Testis (tissue), 3 donors: Measurements from ENCODE around the gene KIAA0586. TPM values are rescaled to one million over a fixed set of nuclear protein-coding genes. Genes with fewer than 3 reads are reported as not detected.

Experiments
- DNase-seq: peaks from one replicate; pipeline ENCODE4 v3.0.0-alpha.2; 2019
- H3K27ac ChIP-seq, 2 donors: fragments of 200-600 bp; sonication (generic); one replicate each; pipeline ENCODE4 v1.5.1; 2019
- H3K27me3 ChIP-seq: fragments of 200-600 bp; sonication (generic); one replicate; pipeline ENCODE4 v1.5.1; 2019
- H3K36me3 ChIP-seq: fragments of 200-600 bp; sonication (generic); one replicate; pipeline ENCODE4 v1.5.1; 2017; ENCODE audit warnings: low read depth; ENCODE audit errors: missing control alignments
- H3K4me1 ChIP-seq: fragments of 200-600 bp; sonication (generic); one replicate; pipeline ENCODE4 v1.5.1; 2019
- H3K4me3 ChIP-seq, 2 donors: fragments of 200-600 bp; sonication (generic); one replicate each; pipeline ENCODE4 v1.5.1; 2017 to 2019
- H3K9me3 ChIP-seq: fragments of 200-600 bp; sonication (generic); one replicate; pipeline ENCODE4 v1.5.1; 2017
- CTCF ChIP-seq, 3 experiments: fragments of 450-650 bp in 2 of 3; fragments of 200-600 bp in 1 of 3; sonication (generic) in 1 of 3; IDR thresholded peaks; one replicate each; pipeline ENCODE4 v1.5.1; 2016 to 2019; ENCODE audit warnings: antibody characterized with exemption in 3 of 3, mild to moderate bottlenecking in 2 of 3, moderate library complexity in 1 of 3
- POLR2A ChIP-seq: fragments of 450-650 bp; IDR thresholded peaks from one replicate; pipeline ENCODE4 v1.6.1; 2017; ENCODE audit warnings: antibody characterized with exemption, mild to moderate bottlenecking, moderate library complexity
- WGBS, 2 donors: methylation state at CpG; one replicate each; pipeline ENCODE4 v1.1.5; 2018; 5-methylcytosine and 5-hydroxymethylcytosine counted together
- intact Hi-C: fragments of 100-400 bp; cut with DNase I; formaldehyde crosslinking; loops from one replicate; pipeline ENCODE4 v1.15.1; 2023; ENCODE audit warnings: low total_unique reads
- polyA plus RNA-seq: library from polyadenylated mRNA; stranded (reverse); fragments of 350-450 nt; fragmentation: Illumina TruSeq; extraction: RNeasy Lipid Tissue Mini Kit (QIAGEN cat#74804); gene quantifications from one replicate; pipeline ENCODE4 v1.2.3, GENCODE V29; 2014; ENCODE audit warnings: low read depth, low replicate concordance; ENCODE audit not compliant: insufficient read depth
- total RNA-seq, 2 donors: library from RNA; depleted of rRNA; stranded (reverse); fragments of >200 nt; gene quantifications; one replicate each; pipeline ENCODE4 v1.2.3, GENCODE V29; 2016

KIAA0586 gene
- total and polyA plus RNA-seq, 3 donors from 2014 or later: 38.7 to 62.0 (median 46.2) TPM

GRCh38 chr14:58484176-58484575, 56.7 kb downstream of the KIAA0586 start:
- H3K27ac ChIP-seq: no peak overlapping the region
- 61 to 69% methylated on average over 1 of the region's 1 CpG for WGBS, 2 donors
- H3K36me3 ChIP-seq: no peaks in the 10 kb centered on the region
- DNase-seq: no peak
- TF ChIP-seq POLR2A (no peak), CTCF (IDR thresholded peaks at IDR 0.05) (no peak)
- H3K4me1 ChIP-seq: no peaks in the 10 kb centered on the region
- H3K9me3 ChIP-seq: no peaks in the 10 kb centered on the region
- intact Hi-C loops: no loop called here
- no peak overlapping the region for H3K4me3 ChIP-seq
- H3K27me3 ChIP-seq: no peaks in the 10 kb centered on the region

- intact Hi-C loops: no loop called here
- no peak for DNase-seq
- Histone ChIP-seq H3K4me3 (no peak overlapping the region), H3K4me1 (no peaks in the 10 kb centered on the region), H3K36me3 (no peaks in the 10 kb centered on the region), H3K9me3 (no peaks in the 10 kb centered on the region), H3K27me3 (no peaks in the 10 kb centered on the region), H3K27ac (no peak overlapping the region)
- 76 to 87% methylated on average over 1 of the region's 1 CpG for WGBS, 2 donors
- no peak for TF ChIP-seq POLR2A
- TF ChIP-seq CTCF (IDR thresholded peaks at IDR 0.05): no peak
Measured at GRCh38 chr14:58488550-58488949, 61.0 kb downstream of the KIAA0586 start.

DNA sequence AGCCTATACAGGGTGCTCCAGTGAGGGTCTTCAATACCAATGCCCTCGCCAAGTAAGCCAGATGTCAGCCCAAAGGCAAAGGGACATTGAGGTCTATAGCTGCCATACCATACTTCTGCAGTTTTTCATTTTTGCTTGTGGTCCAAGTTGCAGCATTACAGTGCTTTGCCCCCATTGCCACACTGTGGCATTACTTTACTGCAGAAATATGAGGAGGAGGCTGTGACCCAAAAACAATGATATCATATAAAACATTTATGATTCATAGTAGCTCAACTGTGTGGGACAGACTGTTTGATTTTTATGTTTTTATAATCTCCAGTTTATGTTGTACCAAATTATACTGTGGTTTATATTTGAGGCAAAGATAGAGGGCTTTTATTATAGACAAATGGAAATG, 64.1 kb downstream of the KIAA0586 start:
- H3K9me3 ChIP-seq: no peaks in the 10 kb centered on the region
- no peak overlapping the region for H3K27ac ChIP-seq
- TF ChIP-seq CTCF (IDR thresholded peaks at IDR 0.05) (no peak), POLR2A (no peak)
- 90 to 100% methylated on average over 1 of the region's 1 CpG for WGBS, 2 donors
- intact Hi-C loops: no loop called here
- H3K4me1 ChIP-seq: no peaks in the 10 kb centered on the region
- H3K36me3 ChIP-seq: no peaks in the 10 kb centered on the region
- H3K27me3 ChIP-seq: no peaks in the 10 kb centered on the region
- DNase-seq: no peak
- H3K4me3 ChIP-seq: no peak overlapping the region

DNA sequence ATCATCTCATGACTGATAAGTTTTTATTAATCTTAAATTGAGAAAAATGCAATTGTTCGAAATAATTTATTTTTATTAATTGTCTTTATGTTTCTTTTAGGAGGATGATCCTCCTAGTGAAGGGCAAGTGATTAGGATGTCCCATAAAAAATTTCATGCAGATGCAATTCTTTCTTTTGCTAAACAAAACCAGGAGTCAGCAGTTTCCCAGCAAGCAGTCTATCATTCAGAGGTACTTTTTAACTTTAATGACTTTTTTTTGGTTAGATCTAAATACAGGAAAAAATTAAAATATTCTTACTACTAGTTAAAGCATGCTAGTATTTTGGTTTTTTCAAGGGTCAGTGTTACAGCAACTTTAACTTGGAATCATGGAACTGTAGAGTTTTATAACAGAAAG, 64.5 kb downstream of the KIAA0586 start:
- Histone ChIP-seq H3K4me1 (no peaks in the 10 kb centered on the region), H3K27ac (no peak overlapping the region), H3K9me3 (no peaks in the 10 kb centered on the region), H3K27me3 (no peaks in the 10 kb centered on the region), H3K4me3 (no peak overlapping the region), H3K36me3 (no peaks in the 10 kb centered on the region)
- intact Hi-C loops: no loop called here
- TF ChIP-seq POLR2A: no peak
- no peak for TF ChIP-seq CTCF (IDR thresholded peaks at IDR 0.05)
- 82 to 89% methylated on average over 1 of the region's 1 CpG for WGBS, 2 donors
- no peak for DNase-seq

DNA sequence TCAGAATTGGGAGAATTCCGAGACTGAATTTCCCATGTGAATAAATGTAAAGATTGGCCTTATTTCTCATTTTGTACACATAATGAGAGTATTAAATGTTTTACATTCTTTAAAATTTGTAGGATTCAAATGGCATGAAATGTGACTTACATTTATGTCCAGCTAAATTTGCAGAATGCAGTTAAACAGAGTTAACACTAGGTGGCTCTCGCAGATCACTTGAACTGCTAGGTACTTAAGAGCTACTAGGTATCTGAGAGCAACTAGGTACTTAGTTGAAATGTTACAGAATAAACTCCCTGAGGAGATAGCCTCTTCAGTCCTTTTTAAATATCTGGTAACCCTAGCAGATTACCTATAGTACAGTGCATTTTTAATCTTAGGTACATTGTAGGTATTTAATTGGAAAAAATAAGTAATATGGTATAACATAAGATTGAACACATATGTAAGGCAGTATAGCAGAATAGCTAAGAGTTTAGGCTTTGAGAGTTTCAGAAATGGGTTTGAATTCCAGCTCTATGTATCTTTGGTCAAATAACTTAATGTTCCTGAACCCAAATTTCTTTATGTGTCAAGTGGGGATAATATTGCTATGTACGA, 73.8 kb downstream of the KIAA0586 start:
- no peaks in the 10 kb centered on the region for H3K27me3 ChIP-seq
- no peaks in the 10 kb centered on the region for H3K36me3 ChIP-seq
- intact Hi-C loops: no loop called here
- no peaks in the 10 kb centered on the region for H3K9me3 ChIP-seq
- 50 to 54% methylated on average over 3 of the region's 3 CpGs for WGBS, 2 donors
- H3K27ac ChIP-seq: no peak overlapping the region
- DNase-seq: no peak
- H3K4me1 ChIP-seq: no peaks in the 10 kb centered on the region
- TF ChIP-seq CTCF (IDR thresholded peaks at IDR 0.05) (peak; percentile 68 to 80 (median 70)), POLR2A (no peak)
- no peak overlapping the region for H3K4me3 ChIP-seq
